Endothelial cell of umbilical vein (primary cell): Measurements from ENCODE around the gene C5orf47. TPM values are rescaled to one million over a fixed set of nuclear protein-coding genes. Genes with fewer than 3 reads are reported as not detected.

Experiments
- BruUV-seq: library from RNA; stranded (reverse); fragments of 400-500 nt; replicated peaks from 2 replicates; lab custom pipeline; 2021; lab: Mats Ljungman, UMichigan
- CTCF ChIA-PET: fragments of 300-600, 350-600 bp; sonication (Branson Sonifier 250); formaldehyde crosslinking; loops from one replicate; lab custom pipeline; 2021; ENCODE audit warnings: antibody characterized with exemption, inconsistent platforms; lab: Charles Lee
- POLR2A ChIA-PET: fragments of 300-600, 350-600 bp; sonication (Branson Sonifier 250); formaldehyde crosslinking; loops from one replicate; lab custom pipeline; 2021; ENCODE audit warnings: antibody characterized with exemption, inconsistent platforms; lab: Charles Lee
- DNase-seq: peaks from one replicate; pipeline ENCODE4 v3.0.0-alpha.2; 2011; ENCODE audit warnings: low read depth, low spot score
- FAIRE-seq: peaks from 2 replicates; lab custom pipeline; 2011; peaks lifted over from hg19 to GRCh38; lab: Jason Lieb, UNC
- H2AFZ ChIP-seq: 2 replicates; pipeline ENCODE4 v1.6.0; 2012; ENCODE audit warnings: low read depth, low read length, control low read depth, inconsistent platforms
- H3K27ac ChIP-seq: 2 replicates; pipeline ENCODE4 v1.5.1; 2011; ENCODE audit warnings: low read depth, mild to moderate bottlenecking, control low read depth, low read length, moderate library complexity; ENCODE audit not compliant: insufficient read depth
- H3K27me3 ChIP-seq, 2 experiments: 2 replicates each; pipeline versions ENCODE4 v1.6.0 to v1.6.1; 2011; ENCODE audit warnings: low read length in 2 of 2, mixed read lengths in 1 of 2; ENCODE audit not compliant: control insufficient read depth in 2 of 2, insufficient read depth in 2 of 2
- H3K36me3 ChIP-seq, 2 experiments: 2 replicates in 1 of 2; 3 replicates in 1 of 2; pipeline ENCODE4 v1.5.1; 2011; ENCODE audit warnings: low read length in 2 of 2, mild to moderate bottlenecking in 1 of 2, moderate library complexity in 1 of 2; ENCODE audit not compliant: control insufficient read depth in 2 of 2, insufficient read depth in 2 of 2; ENCODE audit errors: extremely low read depth in 1 of 2
- H3K4me1 ChIP-seq: 3 replicates; pipeline ENCODE4 v1.5.1; 2011; ENCODE audit warnings: mild to moderate bottlenecking, low read length; ENCODE audit not compliant: control insufficient read depth, insufficient read depth; ENCODE audit errors: extremely low read depth
- H3K4me2 ChIP-seq: 2 replicates; pipeline ENCODE4 v1.6.1; 2011; ENCODE audit warnings: low read length, control low read depth, mixed read lengths; ENCODE audit not compliant: insufficient read depth
- H3K4me3 ChIP-seq, 3 experiments: fragments of 200-600 bp in 1 of 3; sonication (generic), shearing (Covaris generic) in 1 of 3; replicated peaks in 1 of 3; 2 replicates each; pipeline ENCODE4 v1.5.1; 2011 to 2016; ENCODE audit warnings: control low read depth in 3 of 3, low read length in 3 of 3, mild to moderate bottlenecking in 2 of 3, inconsistent platforms in 1 of 3, low read depth in 1 of 3, moderate library complexity in 1 of 3; ENCODE audit not compliant: insufficient read depth in 1 of 3
- H3K79me2 ChIP-seq: 2 replicates; pipeline ENCODE4 v1.6.0; 2012; ENCODE audit warnings: low read length, inconsistent platforms; ENCODE audit not compliant: control insufficient read depth, insufficient read depth
- H3K9ac ChIP-seq: replicated peaks from 2 replicates; pipeline ENCODE3; 2011; ENCODE audit warnings: low read length, control low read depth; ENCODE audit not compliant: insufficient read depth; ENCODE audit errors: extremely low read depth
- H3K9me1 ChIP-seq: replicated peaks from 3 replicates; pipeline ENCODE4 v1.6.0; 2011; ENCODE audit warnings: mild to moderate bottlenecking, low read length; ENCODE audit not compliant: control insufficient read depth, insufficient read depth; ENCODE audit errors: extremely low read depth
- H3K9me3 ChIP-seq: replicated peaks from 2 replicates; pipeline ENCODE4 v1.5.1; 2012; ENCODE audit warnings: low read length, inconsistent platforms; ENCODE audit not compliant: control insufficient read depth, insufficient read depth
- H4K20me1 ChIP-seq: replicated peaks from 2 replicates; pipeline ENCODE3; 2011; ENCODE audit warnings: mild to moderate bottlenecking, low read length; ENCODE audit not compliant: control insufficient read depth, insufficient read depth; ENCODE audit errors: extremely low read depth
- CTCF ChIP-seq, 2 donors: IDR thresholded peaks; 1 replicate in 1 of 2; 2 replicates in 1 of 2; pipeline ENCODE4 v1.5.1; 2011; ENCODE audit warnings: low read length in 2 of 2, mild to moderate bottlenecking in 2 of 2, moderate library complexity in 2 of 2, control low read depth in 1 of 2, inconsistent platforms in 1 of 2, low read depth in 1 of 2; ENCODE audit not compliant: insufficient read depth in 1 of 2; ENCODE audit errors: extremely low read depth in 1 of 2
- EZH2 ChIP-seq: IDR thresholded peaks from 2 replicates; pipeline ENCODE4 v1.6.1; 2012; ENCODE audit warnings: borderline replicate concordance, low read depth, mild to moderate bottlenecking, moderate library complexity, low read length, inconsistent platforms; ENCODE audit not compliant: severe bottlenecking
- FOS ChIP-seq: IDR thresholded peaks from 2 replicates; pipeline ENCODE4 v1.6.1; 2011; ENCODE audit warnings: mild to moderate bottlenecking, low read length, moderate library complexity, borderline replicate concordance; ENCODE audit not compliant: insufficient read depth
- dilution Hi-C: fragments of 300-500 bp; cut with MboI; formaldehyde crosslinking; loops from one replicate; pipeline ENCODE4 v1.15.0; 2019; ENCODE audit warnings: low sequenced_read_pairs; ENCODE audit not compliant: extremely low pct_ligation_motif_present
- intact Hi-C: fragments of 100-400 bp; cut with micrococcal nuclease; formaldehyde crosslinking; loops from one replicate; pipeline ENCODE4 v1.10.0; 2022
- polyA plus RNA-seq, 4 experiments: library from polyadenylated mRNA; depleted of rRNA in 3 of 4; stranded (reverse) in 3 of 4; unstranded in 1 of 4; fragments of >200 nt; gene quantifications; 2 replicates each; pipeline versions ENCODE4 v1.2.1 to v1.2.3, GENCODE V29; 2011 to 2012; ENCODE audit warnings: missing spikeins in 1 of 4
- total RNA-seq: library from RNA; stranded (reverse); gene quantifications from 2 replicates; pipeline ENCODE4 v1.2.3, GENCODE V29; 2021

C5orf47 gene
- total and polyA plus RNA-seq, 2 donors (not counting 3 experiments of a cell fraction or from before 2014, with no cell fraction given) = not detected

GRCh38 chr5:173972925-173973615 lies 15.9 kb upstream of the C5orf47 start:
- FAIRE-seq (peak; percentile 94), DNase-seq (peak; percentile 82)
- dilution Hi-C loops (no loop called here), intact Hi-C loops (loop anchor here (1.0 kb wide), 10 partner anchors 54 to 677 kb away; partner anchors contain the start of gene CPEB4)
- Histone ChIP-seq H2AFZ (peak overlapping the region; percentile 98), H3K9me1 (no peaks in the 10 kb centered on the region), H3K4me2 (peak overlapping the region; percentile 75), H3K27ac (no peak overlapping the region), H3K4me1 (peaks cover 6% of the 10 kb centered on the region), H3K79me2 (no peaks in the 10 kb centered on the region), H3K4me3 (peak overlapping the region; percentile 36 to 59 (median 52)), H3K9me3 (no peaks in the 10 kb centered on the region), H4K20me1 (no peaks in the 10 kb centered on the region), H3K36me3 (no peaks in the 10 kb centered on the region), H3K9ac (peak overlapping the region; percentile 45), H3K27me3 (peaks cover 0 to 2% of the 10 kb centered on the region in 2 experiments)
- POLR2A ChIA-PET = interaction anchor here (0.7 to 0.9 kb wide), 2 partner anchors 357 kb away, joined by 3 read pairs; partner anchors contain the start of gene BOD1
- TF ChIP-seq CTCF (IDR thresholded peaks at IDR 0.05; ENCODE audit: extremely low read depth in 1 of 2, insufficient read depth in 1 of 2, low read depth in 1 of 2, low read length in 2 of 2) (peak; percentile 83 to 87), FOS (no peak)
- BruUV-seq = no TSS peak
- CTCF ChIA-PET = interaction anchor here (0.6 to 4.1 kb wide), 48 partner anchors 9 to 679 kb away, joined by 3 to 150 read pairs (median 5); partner anchors contain the start of genes BOD1 and CPEB4

- Histone ChIP-seq H3K36me3 (no peaks in the 10 kb centered on the region), H2AFZ (peak overlapping the region; percentile 98), H3K4me1 (peaks cover 6% of the 10 kb centered on the region), H4K20me1 (no peaks in the 10 kb centered on the region), H3K4me2 (peak overlapping the region; percentile 75), H3K9me1 (no peaks in the 10 kb centered on the region), H3K27me3 (peaks cover 0 to 2% of the 10 kb centered on the region in 2 experiments), H3K27ac (no peak overlapping the region), H3K9ac (peak overlapping the region; percentile 45), H3K9me3 (no peaks in the 10 kb centered on the region), H3K4me3 (peak overlapping the region in 2 of 3 experiments; percentile 36 to 59), H3K79me2 (no peaks in the 10 kb centered on the region)
- no TSS peak for BruUV-seq
- intact Hi-C loops (loop anchor here (1.0 kb wide), 10 partner anchors 54 to 677 kb away; partner anchors contain the start of gene CPEB4), dilution Hi-C loops (no loop called here)
- CTCF ChIA-PET = interaction anchor here (0.6 to 4.1 kb wide), 49 partner anchors 8 to 679 kb away, joined by 3 to 150 read pairs (median 5); partner anchors contain the start of genes BOD1 and CPEB4
- POLR2A ChIA-PET = interaction anchor here (0.7 kb wide), 1 partner anchor 358 kb away, joined by 3 read pairs; no protein-coding TSS in a partner anchor
- no peak for TF ChIP-seq FOS
- TF ChIP-seq EZH2 = peak; percentile 28
- no peak for DNase-seq
- FAIRE-seq = no peak
These were observed 15.4 kb upstream of the C5orf47 start for GRCh38 chr5:173973616-173973969.
